Stimulated activated CD8-positive, alpha-beta memory T cell treated with anti-CD3 and anti-CD28 coated beads, Interleukin-15, amount 100 ng/mL, for 24 hours (primary cell): Measurements from ENCODE around the gene CREB5.

ENCODE experiments used
- DNase-seq: peaks from one replicate; pipeline ENCODE4 v3.0.0-alpha.2; 2020; ENCODE audit warnings: low read depth

Gene CREB5

DNA sequence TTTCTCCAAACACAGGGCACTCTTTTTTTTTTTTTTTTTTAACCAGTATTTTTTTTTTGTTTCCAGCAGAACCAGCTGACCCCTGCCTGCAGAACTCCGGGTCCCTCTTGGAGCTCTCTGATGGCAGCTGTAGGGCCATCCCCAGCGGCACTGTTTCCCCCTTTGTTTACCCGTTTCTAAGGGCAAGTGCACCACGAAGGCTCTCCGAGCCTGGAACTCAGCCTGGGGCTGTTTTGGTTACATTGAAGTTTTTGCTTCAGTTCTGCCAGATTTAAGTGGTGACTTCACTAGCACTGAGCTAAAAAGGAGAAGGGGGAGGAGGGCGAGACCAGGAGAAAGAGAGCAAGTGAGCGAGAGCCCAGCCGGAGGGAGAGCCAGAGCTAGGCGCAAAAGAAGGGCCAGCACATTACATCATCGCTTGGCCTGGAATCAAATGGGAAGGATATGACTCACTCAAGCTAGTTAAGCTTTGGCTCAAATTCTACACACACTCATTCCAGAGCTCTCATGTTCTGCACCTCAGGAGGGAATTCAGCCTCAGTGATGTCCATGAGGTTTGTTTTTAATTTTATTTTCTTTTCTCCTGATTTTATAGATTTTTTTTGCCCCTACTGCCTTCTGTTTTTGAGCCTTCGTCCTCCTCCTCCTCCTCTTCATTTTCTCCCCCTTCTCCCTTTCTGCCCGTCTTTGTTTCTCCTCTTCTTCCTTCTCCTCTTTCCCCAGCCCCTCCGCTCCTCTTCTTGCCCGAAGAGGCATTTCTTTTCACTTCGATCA, 273.5 kb downstream of the CREB5 start:
- no peak for DNase-seq

DNA sequence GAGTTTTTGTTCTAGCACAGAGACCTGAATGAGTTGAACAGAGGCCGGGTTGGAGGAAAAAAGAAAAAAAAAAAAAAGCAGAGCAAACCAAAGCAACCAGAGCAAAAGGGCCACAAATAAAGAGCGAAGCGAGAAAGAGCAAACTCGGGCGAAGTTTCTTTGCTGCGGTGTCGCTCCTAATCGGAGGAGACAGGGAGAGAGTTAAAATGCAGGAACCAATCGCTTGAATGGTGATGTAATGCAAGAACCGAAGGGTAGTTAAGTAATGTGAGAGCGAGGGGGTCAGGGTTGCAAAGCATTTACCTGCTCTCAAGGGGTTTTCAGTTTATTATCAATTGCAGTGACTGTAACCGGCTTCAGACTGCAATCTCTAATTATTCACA, 274.1 kb downstream of the CREB5 start:
- DNase-seq, result no peak

- no peak for DNase-seq
Measured at GRCh38 chr7:28687537-28687936, 275.2 kb downstream of the CREB5 start.

GRCh38 chr7:28688174-28688573, 275.9 kb downstream of the CREB5 start:
- no peak for DNase-seq

DNA sequence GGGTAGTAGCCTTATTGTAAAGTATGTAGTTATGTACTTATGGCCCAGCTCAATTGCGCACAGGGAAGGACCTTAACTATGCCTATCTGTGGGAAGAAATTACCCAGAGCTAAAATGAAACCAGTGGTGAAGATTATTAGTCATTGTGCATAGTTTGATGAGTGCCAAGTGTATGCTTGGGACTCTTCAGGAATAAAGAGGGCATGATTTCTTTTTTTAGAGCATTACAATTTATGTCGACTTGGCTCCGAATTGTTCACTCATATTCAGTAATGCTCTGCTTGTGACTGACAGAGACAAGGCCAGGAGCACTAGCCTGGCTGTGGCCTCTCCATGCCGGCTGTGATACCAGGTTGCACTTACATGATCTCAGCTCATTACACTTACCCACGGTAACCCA, 276.3 kb downstream of the CREB5 start:
- DNase-seq, result no peak

- DNase-seq, result no peak
Measured at GRCh38 chr7:28695300-28696295, 283.3 kb downstream of the CREB5 start.

DNA sequence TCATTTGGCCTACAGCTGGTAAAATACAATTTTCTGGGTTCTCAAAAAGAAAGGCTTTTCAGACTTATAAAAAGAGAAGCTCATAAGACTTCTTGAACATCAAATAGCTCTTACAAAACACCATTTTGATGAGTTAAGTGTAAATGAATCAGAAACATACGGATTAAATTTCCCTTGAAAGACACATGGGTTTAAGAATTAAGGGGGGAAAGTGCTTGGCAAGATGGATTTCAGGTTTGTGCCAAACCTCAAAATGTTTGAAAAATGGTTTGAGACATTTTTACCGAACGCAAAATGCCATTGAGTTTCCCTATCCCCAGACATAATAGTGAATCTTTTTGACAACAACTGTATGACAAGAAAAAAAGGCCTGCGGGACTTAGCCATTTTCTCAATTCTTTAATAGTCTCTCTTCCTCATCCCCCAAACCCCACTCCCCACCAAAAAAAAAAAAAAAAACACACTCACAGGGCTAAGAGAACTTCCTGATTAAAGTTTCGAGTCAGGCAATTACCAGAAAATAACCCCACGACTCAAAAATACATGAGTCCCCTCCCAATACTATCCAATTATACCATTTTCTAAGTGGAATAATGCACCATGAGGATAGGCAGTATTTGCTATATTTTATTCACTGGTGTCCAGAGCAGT, 285.7 kb downstream of the CREB5 start:
- DNase-seq, result no peak

DNA sequence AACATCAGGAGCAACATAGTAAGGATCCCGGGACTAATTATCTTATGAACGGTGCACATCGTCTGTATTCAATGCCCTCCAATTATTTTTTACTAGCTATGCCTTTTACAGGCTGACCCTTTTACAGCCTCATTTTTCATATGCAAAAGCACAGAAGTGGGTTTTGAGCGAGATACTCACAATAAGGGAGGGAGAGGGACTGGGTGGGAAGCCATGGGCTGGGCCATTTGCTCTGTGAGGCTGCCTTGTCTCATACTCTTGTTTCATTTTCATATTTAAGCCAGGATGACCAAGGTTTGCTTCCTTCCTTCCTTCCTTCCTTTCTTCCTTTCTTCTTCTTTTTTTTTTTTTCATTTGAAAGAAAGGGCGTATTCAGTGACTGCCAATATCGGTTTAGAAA, 286.5 kb downstream of the CREB5 start:
- no peak for DNase-seq

- no peak for DNase-seq
Measured at GRCh38 chr7:28700096-28700495, 287.8 kb downstream of the CREB5 start.

DNA sequence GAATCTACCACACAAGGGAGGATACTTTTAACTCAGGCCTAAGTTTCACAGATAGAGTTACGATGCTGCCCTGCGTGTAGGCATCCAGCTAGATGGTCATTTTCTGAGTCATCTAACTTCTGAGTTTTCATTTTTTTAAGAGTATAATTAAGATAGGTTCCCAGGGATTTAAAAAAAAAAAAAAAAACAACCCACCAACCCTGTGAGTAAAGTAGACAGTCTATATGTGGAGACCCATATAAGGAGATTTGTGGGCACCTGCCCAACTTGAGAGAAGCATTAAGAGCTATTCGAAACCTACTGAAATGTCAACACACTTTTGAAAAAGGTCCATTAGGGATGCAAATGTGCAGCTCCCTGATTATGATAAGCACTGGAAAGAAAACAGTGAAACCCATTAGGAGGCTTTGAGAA, 288.5 kb downstream of the CREB5 start:
- no peak for DNase-seq

DNA sequence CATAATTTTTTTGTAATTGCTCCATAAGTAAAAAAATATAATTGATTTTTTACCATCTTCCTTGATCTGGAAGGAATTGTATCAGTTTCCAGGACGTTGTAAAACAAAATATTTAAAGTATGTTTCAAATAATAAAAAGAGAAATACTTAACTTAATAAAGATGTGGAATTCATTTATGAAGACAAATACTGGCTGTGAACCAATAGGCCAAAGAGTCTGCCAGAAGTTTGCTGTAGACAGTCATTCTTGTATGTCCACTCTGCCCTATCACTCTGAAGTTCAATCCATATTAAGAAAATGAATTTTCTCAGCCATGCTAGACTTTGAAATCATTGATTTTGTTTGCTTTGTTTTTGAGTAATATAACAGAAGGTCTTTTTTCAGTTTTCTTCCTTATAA, 289.4 kb downstream of the CREB5 start:
- DNase-seq, result no peak

GRCh38 chr7:28702171-28702570, 289.9 kb downstream of the CREB5 start:
- no peak for DNase-seq

GRCh38 chr7:28703037-28703765, 290.9 kb downstream of the CREB5 start:
- DNase-seq, result no peak

- no peak for DNase-seq
Measured at GRCh38 chr7:28704706-28705105, 292.4 kb downstream of the CREB5 start.

GRCh38 chr7:28705350-28705749, 293.0 kb downstream of the CREB5 start:
- no peak for DNase-seq

GRCh38 chr7:28706584-28706983, 294.3 kb downstream of the CREB5 start:
- DNase-seq, result no peak

- DNase-seq, result no peak
Measured at GRCh38 chr7:28707291-28707690, 295.0 kb downstream of the CREB5 start.

DNA sequence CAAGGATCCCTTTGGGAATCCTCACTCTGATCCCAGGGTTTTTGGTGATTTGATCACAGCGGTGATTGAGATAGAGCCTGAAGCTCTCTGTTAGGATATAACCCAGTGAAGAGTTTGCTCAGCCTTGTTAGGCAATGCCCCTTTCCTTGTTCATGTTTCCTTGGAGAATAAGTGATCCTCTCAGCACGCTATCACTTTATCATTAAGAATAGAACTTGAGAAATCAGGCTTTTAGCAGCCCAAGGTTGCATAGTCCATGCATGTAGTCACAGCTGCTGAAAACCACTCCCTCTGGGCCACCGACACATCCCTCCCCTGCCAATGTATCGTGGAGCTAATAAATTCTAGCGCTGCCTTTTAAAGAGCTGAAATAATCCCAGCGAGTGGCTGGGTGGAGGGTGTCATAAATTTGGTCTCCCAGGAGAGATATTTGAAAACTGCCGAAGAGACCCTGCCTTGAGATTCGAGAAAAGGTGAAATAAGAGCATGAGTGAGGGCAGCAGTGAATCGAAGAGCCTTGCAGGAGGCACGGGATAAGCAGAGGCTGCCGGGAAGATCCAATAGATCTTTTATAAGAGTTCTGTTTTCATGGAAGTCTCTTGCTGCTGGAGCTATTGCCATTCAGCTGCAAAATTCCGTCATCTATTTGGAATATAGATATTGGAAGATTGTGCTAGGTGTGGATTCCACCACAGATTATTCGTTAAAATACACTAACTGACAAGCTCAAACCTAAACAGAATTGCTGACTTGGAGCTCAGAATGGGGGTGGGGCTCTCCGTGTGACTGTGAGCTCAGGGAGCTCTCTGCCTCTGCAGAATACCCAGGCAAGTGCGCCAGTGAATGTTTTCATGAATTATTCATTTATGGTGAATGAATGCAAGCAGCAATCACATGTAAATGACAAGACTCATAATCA, 296.0 kb downstream of the CREB5 start:
- DNase-seq, result no peak

DNA sequence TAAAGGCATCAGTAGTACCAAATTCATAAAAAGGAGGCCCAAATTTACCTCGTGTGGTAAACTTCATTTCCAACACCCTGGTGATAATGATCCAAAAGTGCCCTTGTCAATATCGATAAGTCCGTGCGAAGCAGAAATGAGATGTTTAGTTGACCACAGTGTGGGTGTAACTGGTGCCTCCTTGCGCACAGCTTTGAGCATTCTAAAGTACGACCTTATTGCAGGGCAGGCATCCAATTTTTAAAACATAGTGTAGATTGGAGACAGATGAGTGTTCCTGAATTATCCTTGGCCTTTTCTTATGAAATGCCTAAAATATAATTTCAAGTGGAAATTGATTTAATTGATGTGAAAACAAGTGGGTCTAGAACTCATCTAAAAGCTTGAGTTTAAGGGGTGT, 297.4 kb downstream of the CREB5 start:
- DNase-seq, result no peak

DNA sequence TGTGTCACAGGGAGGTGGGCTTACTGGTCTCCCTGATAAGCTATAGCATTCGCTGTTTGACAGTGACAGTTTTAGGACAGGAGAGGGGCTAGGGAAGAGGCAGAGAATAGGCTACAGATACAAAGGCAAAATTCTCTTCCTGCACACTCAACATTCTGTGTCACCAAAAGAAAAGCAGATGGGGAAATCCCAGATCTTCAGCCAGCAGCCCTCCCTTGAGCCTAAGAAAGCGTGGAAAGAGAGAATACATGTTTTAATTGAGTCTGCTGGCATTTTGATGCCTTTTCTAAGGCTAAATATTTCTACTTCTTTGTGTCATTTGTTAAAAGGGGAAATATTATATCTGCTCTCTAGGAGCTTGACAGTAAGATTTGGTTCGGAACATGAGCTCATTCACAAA, 298.8 kb downstream of the CREB5 start:
- no peak for DNase-seq
